Activated CD4-positive, CD25-positive, alpha-beta regulatory T cell treated with anti-CD3 and anti-CD28 coated beads, Interleukin-2, amount 50 U/mL, for 16 hours (primary cell): Measurements from ENCODE around the gene CRY2.
"Not testable (repeated sequence)": the region's sequence is repeated elsewhere in the genome, so short reads cannot be mapped to it uniquely, and the experiment has no call there.

Source experiments
- DNase-seq: peaks from one replicate; pipeline ENCODE4 v3.0.0-alpha.2; 2020; ENCODE audit warnings: low read depth, low spot score

The CRY2 gene

DNA sequence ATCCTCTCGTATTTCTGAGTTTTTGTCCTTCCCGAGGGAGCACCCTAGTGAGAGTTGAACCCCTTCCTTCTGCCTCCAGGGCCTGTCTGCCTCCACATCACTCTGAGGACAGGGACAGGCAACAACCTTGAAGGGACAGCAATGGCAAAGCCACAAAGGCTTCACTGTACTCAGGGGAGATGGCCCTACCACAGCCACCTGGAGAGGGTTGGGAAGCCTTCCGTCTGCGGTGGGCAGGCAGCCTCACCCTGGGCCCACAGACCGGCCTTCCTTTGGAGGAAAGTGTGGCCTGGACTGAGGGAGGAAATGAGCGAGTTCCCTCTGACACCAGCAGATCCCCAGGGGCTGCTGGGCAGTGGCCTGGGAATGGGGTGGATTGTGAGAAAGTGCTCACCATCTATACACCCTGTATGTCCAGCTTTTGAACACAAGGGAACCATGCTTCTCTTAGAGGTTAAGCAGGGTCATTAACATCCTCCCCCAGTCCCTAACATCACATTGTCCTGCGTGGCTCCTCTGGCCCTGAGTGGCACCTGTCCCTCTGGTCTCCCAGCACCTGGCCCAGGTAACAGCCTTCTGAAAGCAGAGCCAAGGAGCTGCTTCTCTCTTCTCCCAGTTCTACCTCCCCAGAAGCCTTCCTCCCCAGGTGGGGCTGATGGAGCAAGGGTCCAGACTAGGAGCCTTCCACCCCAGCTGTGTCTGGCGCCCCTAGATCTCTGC, 35.5 kb upstream of the CRY2 start:
- no peak for DNase-seq

DNA sequence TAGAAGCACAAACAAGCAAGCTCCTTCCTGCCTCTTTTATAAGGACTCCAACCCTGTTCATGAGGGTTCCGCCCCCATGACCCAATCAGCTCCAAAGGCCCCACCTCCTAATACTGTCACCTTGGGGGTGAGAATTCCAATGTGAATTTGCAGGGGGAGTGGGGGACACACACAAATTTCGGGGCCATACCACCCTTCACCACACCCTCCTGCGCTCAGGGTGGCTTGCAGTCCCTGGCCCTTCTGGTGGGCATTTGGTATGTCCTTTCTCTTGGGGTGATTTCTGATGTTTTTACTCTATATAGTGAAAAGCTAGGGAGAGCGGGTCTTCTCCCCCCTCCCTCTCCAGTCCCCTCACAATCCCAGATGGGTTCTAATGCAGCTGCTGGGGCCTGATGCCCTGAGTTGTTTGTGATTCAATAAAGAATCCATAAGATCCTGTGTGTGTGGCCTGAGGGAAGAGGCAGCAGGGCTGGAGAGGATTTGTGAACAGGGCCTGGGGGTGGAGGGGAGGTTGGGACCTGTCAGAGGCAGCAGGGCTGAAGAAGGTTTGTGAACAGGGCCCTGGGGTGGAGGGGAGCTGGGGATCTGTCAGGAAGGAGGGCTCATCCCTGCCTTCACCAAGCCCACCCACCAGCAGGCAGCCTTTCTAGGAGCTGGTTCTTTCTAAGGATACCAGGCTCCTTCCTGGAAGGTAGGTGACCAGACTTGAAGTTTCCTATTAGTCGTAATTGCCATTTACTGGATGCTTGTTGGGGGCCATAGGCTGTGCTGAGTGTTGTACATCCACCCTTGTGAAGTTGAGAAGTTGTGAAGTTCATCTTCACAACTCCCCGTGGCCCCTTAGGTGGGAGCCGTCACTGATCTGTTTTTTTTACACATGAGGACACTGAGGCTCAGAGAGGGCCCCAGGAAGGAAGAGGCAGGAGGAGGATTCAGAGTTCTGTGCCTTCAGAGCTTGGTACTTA, 34.4 kb upstream of the CRY2 start:
- DNase-seq, result no peak

DNA sequence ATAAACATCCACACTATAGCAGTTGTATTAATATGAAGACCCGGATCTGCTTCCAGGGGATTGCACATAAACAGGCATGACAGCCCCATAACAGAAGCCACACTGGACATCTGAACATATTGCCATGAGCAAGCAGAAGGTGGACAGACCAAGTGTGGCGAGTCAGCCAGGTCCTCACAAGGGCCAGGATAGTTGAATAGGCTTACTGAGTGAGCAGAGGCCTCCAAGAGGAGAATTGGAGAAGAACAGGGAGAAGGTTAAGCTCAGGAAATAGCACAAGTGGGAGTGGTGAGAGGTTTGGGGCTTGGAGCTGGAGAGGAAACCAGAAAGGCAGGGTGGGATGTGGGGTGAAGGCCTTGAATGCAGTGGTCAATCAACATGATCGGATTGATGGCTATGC, 31.5 kb upstream of the CRY2 start:
- DNase-seq, result no peak

DNA sequence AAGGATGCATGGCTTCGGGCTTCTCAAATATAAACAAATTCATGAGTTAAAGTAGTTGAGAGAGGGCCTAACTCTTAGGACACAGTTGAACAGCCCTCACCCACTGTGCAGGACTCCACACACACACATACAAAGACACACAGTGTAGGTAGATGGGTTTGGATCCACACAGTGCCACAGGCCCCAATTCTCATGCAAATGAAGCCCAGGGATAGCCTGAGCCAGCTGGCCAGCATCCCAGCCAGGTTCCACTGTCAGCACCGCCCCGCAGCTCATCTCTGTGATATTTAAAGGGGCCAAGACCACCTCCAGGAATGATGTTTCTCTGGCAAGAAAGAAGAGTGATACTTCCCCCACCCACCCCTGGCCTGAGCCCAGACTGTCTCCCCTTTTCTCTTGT, 30.7 kb upstream of the CRY2 start:
- no peak for DNase-seq

DNA sequence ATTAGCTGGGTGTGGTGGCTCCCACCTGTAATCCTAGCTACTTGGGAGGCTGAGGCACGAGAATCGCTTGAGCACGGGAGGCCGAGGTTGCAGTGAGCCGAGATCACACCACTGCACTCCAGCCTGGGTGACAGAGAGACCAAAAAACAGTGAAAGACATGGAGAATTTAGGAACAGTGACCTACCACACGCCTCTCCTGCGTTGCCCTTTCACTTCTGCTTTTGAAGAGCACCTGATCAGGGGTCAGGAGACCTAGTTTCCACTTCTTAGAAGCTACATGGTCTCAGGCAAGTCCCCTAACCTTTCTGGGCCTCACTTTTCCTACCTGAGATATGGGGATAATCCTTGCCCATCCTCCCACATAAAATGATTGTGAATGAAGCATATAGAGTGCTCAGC, 30.1 kb upstream of the CRY2 start:
- no peak for DNase-seq

DNA sequence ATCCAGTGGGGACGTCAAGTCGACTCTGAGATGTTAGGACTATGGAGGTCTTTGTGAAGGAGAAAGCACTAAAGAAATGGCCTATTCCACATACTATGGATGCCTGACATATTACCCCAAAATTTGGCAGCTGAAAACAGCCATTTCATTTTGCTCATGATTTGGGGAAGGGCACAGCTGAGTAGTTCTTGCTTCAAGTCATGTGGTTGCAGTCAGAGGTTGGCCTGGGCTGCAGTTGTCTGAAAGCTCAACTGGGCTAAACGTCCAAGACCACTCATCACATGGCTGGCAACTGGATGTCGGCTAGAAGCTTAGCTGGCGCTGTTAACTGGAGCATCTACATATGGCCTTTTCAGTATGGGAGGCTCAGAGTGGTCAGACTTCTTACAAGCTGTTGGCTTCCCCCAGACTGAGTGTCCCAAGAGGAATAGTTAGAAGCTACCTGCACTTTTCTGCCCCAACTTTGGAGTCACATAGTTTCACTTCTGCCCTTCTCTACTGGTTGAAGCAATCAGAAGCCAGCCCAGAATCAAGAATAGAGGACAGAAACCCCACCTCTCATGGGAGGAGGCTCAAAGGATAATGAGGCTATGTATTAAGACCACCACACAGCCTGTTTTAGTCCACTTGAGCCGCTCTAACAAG, 28.2 kb upstream of the CRY2 start:
- DNase-seq, result no peak

DNA sequence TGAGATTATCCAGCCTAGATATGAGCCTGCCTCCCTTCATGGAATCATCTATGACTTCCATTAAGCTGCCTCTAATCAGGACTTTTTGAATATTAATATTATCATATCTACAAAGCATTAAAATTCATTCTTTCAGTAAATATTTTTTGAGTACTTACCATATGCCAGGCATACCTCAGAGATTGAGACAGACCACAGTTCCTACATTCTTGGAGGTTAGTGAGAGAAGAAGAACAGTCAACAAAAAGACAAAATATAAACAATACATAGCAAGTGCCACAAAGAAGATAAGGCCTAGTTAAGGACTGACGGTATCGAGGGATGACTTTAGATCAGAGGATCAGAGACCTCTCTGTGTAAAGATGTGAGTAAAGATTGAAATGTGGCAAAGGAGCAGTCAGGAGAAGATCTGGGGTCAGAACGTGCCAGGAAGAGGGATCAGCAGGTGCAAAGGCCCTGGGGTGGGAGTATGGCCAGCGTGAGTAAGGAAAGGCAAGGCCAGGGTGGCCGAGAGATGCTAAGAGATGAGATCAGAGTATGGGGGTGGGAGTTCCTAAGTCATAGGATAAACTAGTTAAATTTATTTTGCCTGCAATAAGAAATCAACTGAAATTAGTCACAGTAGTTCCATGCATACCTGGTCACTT, 26.9 kb upstream of the CRY2 start:
- no peak for DNase-seq

DNA sequence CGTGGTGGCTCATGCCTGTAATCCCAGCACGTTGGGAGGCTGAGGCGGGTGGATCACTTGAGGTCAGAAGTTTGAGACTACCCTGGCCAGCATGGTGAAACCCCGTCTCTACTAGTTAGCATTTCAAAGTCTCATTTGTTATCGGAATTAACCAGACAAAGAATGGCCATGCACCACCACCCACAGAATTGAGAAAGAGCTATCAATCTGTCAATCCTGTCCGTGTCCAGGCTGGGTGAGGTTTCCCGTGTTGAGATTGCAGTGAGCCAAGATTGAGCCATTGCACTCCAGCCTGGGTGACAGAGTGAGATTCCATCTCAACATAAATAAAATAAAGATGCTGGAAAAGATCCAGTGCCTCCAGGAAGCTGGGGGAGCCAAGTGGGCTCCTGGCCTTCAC, 20.8 kb upstream of the CRY2 start:
- not testable (repeated sequence) for DNase-seq

DNA sequence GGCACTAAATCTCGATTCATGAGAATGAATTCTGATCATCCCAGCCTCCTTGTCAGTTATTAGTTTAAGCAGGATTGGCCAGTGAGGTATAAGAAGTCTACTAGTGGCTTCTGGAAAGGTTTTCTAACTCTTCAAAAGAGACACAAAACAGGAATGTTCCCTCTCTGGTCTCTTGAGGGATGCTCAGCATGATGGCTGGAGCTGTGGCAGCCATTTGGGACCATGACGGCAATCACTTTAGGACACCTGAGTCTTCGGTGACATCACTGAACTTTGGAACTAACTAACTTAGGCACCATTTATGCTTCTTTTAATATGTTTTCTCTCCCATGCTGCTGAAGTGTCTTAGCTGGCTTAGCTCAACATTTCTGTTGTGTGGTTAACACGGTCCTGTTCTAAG, 20.2 kb upstream of the CRY2 start:
- DNase-seq, result no peak

DNA sequence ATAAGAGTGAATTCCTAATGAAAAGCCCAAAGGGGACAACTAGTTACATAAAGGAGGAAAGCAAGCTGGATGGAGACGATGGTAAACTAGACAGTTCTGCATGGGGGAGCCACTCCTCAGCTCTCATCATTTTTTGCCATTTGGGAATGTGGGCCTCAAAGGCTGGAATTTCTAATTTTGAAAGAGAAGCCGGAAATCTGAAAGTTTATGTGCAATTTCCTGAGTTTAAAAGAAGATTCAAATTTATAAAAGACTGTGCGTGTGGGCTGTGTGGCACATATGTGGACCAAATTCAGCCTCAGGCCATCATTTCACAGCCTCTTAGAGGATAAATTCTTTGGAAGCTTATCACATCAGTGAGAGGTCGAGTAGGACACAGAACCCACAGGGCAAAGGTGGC, 18.3 kb upstream of the CRY2 start:
- DNase-seq, result no peak

DNA sequence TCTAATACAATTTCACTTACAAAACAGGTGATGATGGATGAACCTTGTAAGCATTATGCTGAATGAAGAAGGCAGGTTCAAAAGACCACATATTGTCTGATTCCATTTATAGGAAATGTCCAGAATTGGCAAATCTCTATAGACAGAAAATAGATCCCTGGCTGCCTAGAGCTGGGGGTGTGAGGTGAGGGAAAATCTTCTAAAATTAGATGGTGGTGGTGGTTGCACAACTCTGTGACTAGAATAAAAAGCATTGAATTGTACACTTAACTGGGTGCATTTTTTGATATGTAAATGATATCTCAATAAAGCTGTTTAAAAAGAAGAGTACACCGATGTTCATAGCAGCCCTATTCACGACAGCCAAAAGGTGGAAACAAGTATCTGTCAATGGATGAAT, 16.7 kb upstream of the CRY2 start:
- no peak for DNase-seq

DNA sequence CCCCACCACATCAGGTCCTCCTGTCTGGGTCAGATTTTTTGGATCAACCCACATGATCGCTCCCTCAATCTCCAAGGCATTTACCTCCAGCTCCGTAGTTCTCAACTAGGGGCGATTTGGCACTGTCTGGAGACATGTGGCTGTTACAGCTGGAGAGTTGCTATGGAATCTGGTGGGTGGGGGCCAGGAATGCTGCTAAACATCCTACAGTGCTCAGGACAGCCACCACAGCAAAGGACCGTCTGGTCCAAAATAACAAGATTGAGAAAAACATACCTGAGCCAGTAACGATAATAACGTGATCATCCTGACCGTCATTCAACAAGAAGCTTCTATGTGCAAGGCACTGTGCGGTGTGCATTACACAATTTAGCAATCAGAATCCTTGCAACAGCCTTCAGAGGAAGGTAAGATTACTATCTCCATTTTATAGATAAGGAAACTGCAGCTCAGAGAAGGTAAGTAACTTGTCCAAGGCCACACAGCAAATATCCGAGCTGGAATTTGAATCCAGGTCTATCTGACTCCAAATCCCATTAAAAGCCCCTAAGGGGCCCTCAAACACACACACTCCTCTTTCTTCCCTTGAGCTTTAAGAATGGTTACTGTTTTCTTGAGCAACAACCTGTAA, 14.3 kb upstream of the CRY2 start:
- DNase-seq, result no peak

DNA sequence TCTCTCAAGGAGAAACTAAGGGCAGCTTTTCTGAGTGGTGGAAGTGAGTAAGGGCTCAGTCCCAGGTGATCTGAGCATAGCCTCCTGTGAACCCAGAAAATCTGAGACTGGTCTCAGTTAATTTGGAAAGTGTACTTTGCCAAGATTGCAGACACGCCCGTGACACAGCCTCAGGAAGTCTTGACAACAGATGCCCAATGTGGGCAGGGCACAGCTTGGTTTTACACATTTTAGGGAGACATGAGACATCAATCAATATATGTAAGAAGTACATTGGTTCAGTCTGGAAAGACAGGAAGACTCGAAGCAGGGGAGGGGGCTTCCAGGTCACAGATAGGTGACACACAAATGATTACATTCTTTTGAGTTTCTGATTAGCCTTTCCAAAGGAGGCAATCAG, 13.5 kb upstream of the CRY2 start:
- no peak for DNase-seq

DNA sequence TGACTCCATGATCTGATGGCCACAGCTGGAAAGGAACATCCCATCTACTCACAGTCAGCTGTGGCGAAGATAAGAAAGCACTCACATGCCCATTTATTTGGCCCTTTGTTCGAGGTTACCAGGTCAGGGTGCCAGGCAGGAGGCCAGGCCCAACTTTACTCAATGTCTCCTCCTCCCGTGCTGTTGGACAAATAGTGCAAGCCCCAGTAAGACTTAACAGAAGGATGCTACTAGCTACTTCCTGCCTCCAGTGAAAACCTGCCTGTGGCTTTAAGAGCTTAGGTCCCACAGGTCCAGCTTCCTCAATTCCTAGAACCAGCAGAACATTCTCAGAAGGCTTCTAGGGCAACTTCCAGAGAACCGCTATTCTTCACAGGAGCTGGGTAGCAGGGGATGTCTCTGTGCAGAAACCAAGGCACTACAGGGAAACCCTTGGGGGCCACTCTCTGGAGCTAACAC, 12.9 kb upstream of the CRY2 start:
- no peak for DNase-seq

DNA sequence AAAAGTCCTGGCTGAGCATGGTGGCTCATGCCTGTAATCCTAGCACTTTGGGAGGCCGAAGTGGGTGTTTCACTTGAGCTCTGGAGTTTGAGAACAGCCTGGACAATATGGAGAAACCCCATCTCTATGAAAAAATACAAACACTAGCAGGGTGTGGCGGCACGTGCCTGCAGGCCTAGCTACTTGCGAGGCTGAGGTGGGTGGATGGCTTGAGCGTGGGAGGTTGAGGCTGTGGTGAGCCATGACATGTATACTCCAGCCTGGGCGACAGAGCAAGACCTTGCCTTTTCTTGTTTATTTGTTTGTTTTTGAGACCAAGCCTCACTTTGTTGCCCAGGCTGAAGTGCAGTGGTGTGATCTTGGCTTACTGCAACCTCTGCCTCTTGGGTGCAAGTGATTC, 8.1 kb upstream of the CRY2 start:
- no peak for DNase-seq

DNA sequence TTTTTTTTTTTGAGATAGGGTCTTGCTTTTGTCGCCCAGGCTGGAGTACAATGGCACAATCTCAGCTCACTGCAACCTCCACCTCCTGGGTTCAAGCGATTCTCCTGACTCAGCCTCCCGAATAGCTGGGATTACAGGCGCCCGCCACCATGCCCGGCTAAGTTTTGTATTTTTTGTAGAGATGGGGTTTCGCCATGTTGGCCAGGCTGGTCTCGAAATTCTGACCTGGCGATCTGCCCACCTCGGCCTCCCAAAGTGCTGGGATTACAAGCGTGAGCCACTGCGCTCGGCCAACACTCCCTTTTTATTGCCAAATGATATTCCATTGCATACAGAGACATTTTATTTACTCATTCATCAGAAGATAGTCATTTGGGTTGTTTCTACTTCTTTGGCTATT, 7.0 kb upstream of the CRY2 start:
- DNase-seq, result not testable (repeated sequence)

DNA sequence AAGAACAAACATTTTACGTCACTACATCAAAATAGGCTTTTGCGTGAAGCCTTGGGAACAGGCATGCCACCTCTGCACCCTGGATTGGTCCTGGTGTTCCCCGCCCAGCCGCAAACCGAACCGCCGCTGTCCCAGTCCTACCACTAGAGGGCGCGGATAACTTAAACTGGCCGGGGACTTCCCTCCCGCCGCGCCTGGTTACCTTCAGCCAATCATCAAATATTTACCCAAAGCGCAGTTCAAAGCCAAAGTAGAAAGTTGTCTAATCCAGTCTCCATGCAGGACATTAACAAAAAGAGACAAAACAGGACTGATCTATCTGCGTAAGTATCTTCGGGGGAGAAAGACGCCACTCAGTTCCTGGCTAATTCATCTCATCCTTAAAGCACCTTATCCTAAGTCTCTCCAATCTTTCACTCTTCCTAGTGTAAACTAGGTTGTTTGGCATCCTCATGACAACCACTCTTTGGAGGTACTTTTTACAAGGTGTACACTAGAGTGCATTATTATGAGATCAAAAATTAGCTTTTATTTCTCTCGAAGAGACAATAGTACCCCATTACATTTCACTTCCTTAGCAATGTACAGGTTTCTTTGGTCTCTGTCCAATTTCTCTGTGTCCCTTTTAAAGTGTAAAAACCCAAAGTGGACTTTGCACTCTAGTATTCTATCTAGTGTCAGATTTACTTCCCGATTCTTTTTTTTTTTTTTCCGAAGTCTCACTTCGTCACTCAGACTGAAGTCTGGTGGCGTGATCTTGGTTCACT, 3.9 kb upstream of the CRY2 start:
- peak; percentile 83 for DNase-seq

DNA sequence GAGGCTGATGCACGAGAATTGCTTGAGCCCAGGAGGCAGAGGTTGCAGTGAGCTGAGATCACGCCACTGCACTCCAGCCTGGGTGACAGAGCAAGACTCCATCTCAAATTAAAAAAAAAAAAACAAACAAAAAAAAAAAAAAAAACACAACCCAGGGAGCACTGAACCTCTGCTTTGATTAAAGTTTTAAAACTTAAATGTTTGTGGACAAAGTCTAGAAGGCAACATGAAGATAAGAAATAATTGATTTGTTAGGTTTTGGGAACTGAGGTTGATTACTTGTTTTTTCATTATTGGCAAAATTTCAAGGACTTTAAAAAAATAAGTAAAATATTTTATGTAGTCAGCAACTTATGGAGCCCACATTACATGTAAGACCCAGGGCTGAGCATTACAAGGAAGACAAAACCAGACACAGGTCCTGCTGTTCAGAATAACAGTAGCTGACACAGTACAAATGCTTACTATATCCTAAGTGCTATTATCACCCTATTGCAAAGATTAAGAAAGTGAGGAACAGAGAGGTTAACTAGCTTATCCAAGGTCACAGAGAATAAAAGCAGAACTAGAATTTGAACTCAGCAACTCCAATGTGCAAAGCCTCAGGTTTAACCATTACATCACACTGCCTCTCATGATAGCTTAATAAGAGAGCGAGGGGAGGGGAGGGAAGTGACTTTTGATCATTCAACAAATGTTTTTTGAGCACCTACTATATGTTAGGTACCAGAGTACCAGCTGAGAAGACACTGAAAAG, 2.3 kb upstream of the CRY2 start:
- no peak for DNase-seq

DNA sequence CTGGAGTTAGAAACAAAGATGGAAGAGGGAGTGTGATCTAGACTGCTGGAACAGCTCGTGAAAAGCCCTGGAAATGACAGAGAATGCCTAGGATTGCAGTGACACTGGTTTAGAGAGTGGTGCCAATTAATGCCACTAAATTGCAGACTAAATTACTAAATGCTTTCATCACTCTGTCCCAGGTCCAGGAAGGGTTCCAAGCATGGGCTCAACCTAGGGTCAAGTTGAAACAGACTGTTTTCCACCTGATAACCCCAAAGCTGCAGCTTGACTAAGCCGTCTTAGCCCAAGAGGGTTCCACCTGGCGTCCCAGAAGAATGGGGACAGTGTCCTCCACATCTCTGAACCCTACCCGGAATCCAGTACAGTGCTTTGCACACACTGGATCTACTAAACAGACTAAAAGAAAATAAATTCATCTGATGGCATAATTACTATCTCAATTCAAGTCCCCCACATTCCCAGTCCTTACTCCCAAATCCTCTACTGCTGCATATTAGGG, 1.1 kb upstream of the CRY2 start:
- DNase-seq, result no peak

DNA sequence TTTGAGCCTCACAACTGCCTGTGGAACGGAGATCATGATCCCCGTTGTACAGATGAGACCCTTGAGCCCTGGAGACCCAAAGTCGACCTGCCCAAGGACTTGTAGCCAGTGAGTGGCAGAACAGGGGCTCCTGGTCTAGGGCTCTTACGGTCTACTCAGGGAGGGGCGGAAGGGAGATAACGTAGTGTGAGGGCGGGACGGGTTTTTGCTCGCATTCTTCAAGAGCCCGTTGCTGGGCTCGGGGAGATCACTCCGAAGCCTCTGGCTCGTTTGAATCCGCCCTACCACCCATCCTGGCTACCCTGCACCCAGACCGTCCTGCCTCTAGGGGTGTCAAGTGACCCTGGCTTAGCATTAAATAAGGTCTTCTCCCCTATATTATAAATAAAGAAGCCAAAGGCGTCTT, 639 bp downstream of the CRY2 start:
- no peak for DNase-seq
